CD4-positive, CD25-positive, alpha-beta regulatory T cell (primary cell): Measurements from ENCODE around the gene DLGAP4. TPM values are rescaled to one million over a fixed set of nuclear protein-coding genes. Genes with fewer than 3 reads are reported as not detected.
"Not testable (repeated sequence)": the region's sequence is repeated elsewhere in the genome, so short reads cannot be mapped to it uniquely, and the experiment has no call there.

Source experiments
- ATAC-seq, 2 donors: fragments of 150-1000 bp; cut with Tn5 transposase; one replicate each; pipeline ENCODE4 v1.10.0; 2021; ENCODE audit warnings: low read depth in 2 of 2, moderate number of reproducible peaks in 2 of 2, moderate library complexity in 1 of 2
- DNase-seq, 3 donors: peaks; one replicate each; pipeline versions ENCODE4 v3.0.0 to v3.0.0-alpha.2; 2012 to 2022; ENCODE audit warnings: mixed read lengths in 1 of 3
- H3K27ac ChIP-seq: one replicate; pipeline ENCODE4 v1.7.0; 2013; ENCODE audit warnings: mild to moderate bottlenecking, low read length; ENCODE audit not compliant: insufficient read depth, poor library complexity, severe bottlenecking
- H3K27me3 ChIP-seq: one replicate; pipeline ENCODE4 v1.7.0; 2013; ENCODE audit warnings: low read length; ENCODE audit not compliant: control insufficient read depth, insufficient read depth
- H3K36me3 ChIP-seq: one replicate; pipeline ENCODE4 v1.7.0; 2013; ENCODE audit warnings: mild to moderate bottlenecking, low read length, moderate library complexity; ENCODE audit not compliant: control insufficient read depth, insufficient read depth
- H3K4me1 ChIP-seq: 2 replicates; pipeline ENCODE4 v1.7.0; 2013; ENCODE audit warnings: mild to moderate bottlenecking, low read length; ENCODE audit not compliant: insufficient read depth, control insufficient read depth, poor library complexity, severe bottlenecking
- H3K4me3 ChIP-seq: one replicate; pipeline ENCODE4 v1.7.0; 2013; ENCODE audit warnings: low read depth, mild to moderate bottlenecking, low read length, moderate library complexity
- H3K9me3 ChIP-seq, 2 experiments: 1 replicate in 1 of 2; 2 replicates in 1 of 2; pipeline ENCODE4 v1.7.0; 2013; ENCODE audit warnings: low read length in 2 of 2, mild to moderate bottlenecking in 1 of 2, moderate library complexity in 1 of 2; ENCODE audit not compliant: control insufficient read depth in 2 of 2
- H3K27ac Mint-ChIP-seq, 3 donors: one replicate each; pipeline ENCODE4 v1.8.0; 2020 to 2022; ENCODE audit warnings: mild to moderate bottlenecking in 3 of 3, mixed read lengths in 3 of 3, moderate library complexity in 2 of 3
- H3K27me3 Mint-ChIP-seq: one replicate; pipeline ENCODE4 v1.8.0; 2022; ENCODE audit warnings: mild to moderate bottlenecking, mixed read lengths
- H3K36me3 Mint-ChIP-seq: one replicate; pipeline ENCODE4 v1.8.0; 2020; ENCODE audit warnings: mixed read lengths
- H3K4me1 Mint-ChIP-seq, 4 donors: one replicate each; pipeline ENCODE4 v1.8.0; 2020 to 2022; ENCODE audit warnings: mixed read lengths in 4 of 4, mild to moderate bottlenecking in 1 of 4
- H3K4me3 Mint-ChIP-seq, 4 donors: one replicate each; pipeline ENCODE4 v1.8.0; 2020 to 2022; ENCODE audit warnings: mild to moderate bottlenecking in 4 of 4, mixed read lengths in 4 of 4, moderate library complexity in 3 of 4
- H3K9me3 Mint-ChIP-seq, 7 donors: one replicate each; pipeline ENCODE4 v1.8.0; 2020 to 2022; ENCODE audit warnings: mixed read lengths in 7 of 7, mild to moderate bottlenecking in 3 of 7, moderate library complexity in 2 of 7
- polyA plus RNA-seq, 4 donors: library from polyadenylated mRNA; unstranded; fragments of 300-500 nt; fragmentation: Illumina TruSeq; gene quantifications; one replicate each; pipeline ENCODE4 v1.2.3, GENCODE V29; 2021
- total RNA-seq: library from RNA; stranded (reverse); gene quantifications from one replicate; pipeline ENCODE4 v1.2.3, GENCODE V29; 2022

DLGAP4 gene
- total and polyA plus RNA-seq, 5 donors from 2014 or later = 10.8 to 43.5 (median 14.7) TPM

GRCh38 chr20:36370991-36371790 is 65.1 kb downstream of the DLGAP4 start:
- ATAC-seq = no peak
- Histone ChIP-seq H3K4me1 (no peaks in the 10 kb centered on the region), H3K9me3 (no peaks in the 10 kb centered on the region), H3K4me3 (no peak overlapping the region), H3K36me3 (no peaks in the 10 kb centered on the region), H3K27me3 (peaks cover 3% of the 10 kb centered on the region), H3K27ac (no peak overlapping the region)
- no peaks in the 10 kb centered on the region for H3K4me1 Mint-ChIP-seq
- H3K36me3 Mint-ChIP-seq = no peaks in the 10 kb centered on the region
- peaks cover 12% of the 10 kb centered on the region for H3K27me3 Mint-ChIP-seq
- H3K4me3 Mint-ChIP-seq = no peak overlapping the region
- DNase-seq = no peak
- peaks cover 0 to 3% (median 0%) of the 10 kb centered on the region in 7 donors for H3K9me3 Mint-ChIP-seq
- no peak overlapping the region for H3K27ac Mint-ChIP-seq

GRCh38 chr20:36372666-36373065 is 66.5 kb downstream of the DLGAP4 start:
- Histone ChIP-seq H3K36me3 (no peaks in the 10 kb centered on the region), H3K27ac (no peak overlapping the region), H3K4me1 (no peaks in the 10 kb centered on the region), H3K4me3 (no peak overlapping the region), H3K27me3 (peaks cover 3% of the 10 kb centered on the region), H3K9me3 (no peaks in the 10 kb centered on the region)
- Mint-ChIP-seq H3K4me1 (no peaks in the 10 kb centered on the region), H3K36me3 (no peaks in the 10 kb centered on the region), H3K27ac (no peak overlapping the region), H3K9me3 (peaks cover 0 to 3% (median 0%) of the 10 kb centered on the region in 7 donors), H3K4me3 (no peak overlapping the region), H3K27me3 (peaks cover 21% of the 10 kb centered on the region)
- no peak for ATAC-seq
- DNase-seq = no peak

- H3K27me3 Mint-ChIP-seq = peaks cover 21% of the 10 kb centered on the region
- no peaks in the 10 kb centered on the region for H3K36me3 Mint-ChIP-seq
- H3K4me3 Mint-ChIP-seq = no peak overlapping the region
- Histone ChIP-seq H3K27me3 (peaks cover 3% of the 10 kb centered on the region), H3K4me3 (no peak overlapping the region), H3K9me3 (no peaks in the 10 kb centered on the region), H3K36me3 (no peaks in the 10 kb centered on the region), H3K27ac (no peak overlapping the region), H3K4me1 (no peaks in the 10 kb centered on the region)
- DNase-seq (no peak), ATAC-seq (no peak)
- no peaks in the 10 kb centered on the region for H3K4me1 Mint-ChIP-seq
- no peak overlapping the region for H3K27ac Mint-ChIP-seq
- peaks cover 0 to 3% (median 0%) of the 10 kb centered on the region in 7 donors for H3K9me3 Mint-ChIP-seq
These were observed 67.0 kb downstream of the DLGAP4 start for GRCh38 chr20:36373089-36373488.

- DNase-seq = no peak
- Mint-ChIP-seq H3K4me3 (no peak overlapping the region), H3K36me3 (no peaks in the 10 kb centered on the region), H3K4me1 (no peaks in the 10 kb centered on the region), H3K27ac (no peak overlapping the region), H3K27me3 (peaks cover 33% of the 10 kb centered on the region), H3K9me3 (peaks cover 0 to 3% (median 0%) of the 10 kb centered on the region in 7 donors)
- Histone ChIP-seq H3K9me3 (no peaks in the 10 kb centered on the region), H3K27ac (no peak overlapping the region), H3K36me3 (no peaks in the 10 kb centered on the region), H3K4me3 (no peak overlapping the region), H3K4me1 (no peaks in the 10 kb centered on the region), H3K27me3 (peaks cover 3% of the 10 kb centered on the region)
- no peak for ATAC-seq
These were observed 68.9 kb downstream of the DLGAP4 start for GRCh38 chr20:36374995-36375394.

GRCh38 chr20:36377348-36378326 is 71.5 kb downstream of the DLGAP4 start:
- H3K27ac ChIP-seq = no peak overlapping the region
- H3K4me1 ChIP-seq = no peaks in the 10 kb centered on the region
- peaks cover 29% of the 10 kb centered on the region for H3K27me3 Mint-ChIP-seq
- no peaks in the 10 kb centered on the region for H3K9me3 ChIP-seq
- peak overlapping the region in 1 of 3 donors; percentile 64 for H3K27ac Mint-ChIP-seq
- H3K9me3 Mint-ChIP-seq = peaks cover 0 to 2% (median 0%) of the 10 kb centered on the region in 7 donors
- H3K27me3 ChIP-seq = no peaks in the 10 kb centered on the region
- no peaks in the 10 kb centered on the region for H3K4me1 Mint-ChIP-seq
- no peak overlapping the region for H3K4me3 Mint-ChIP-seq
- no peaks in the 10 kb centered on the region for H3K36me3 ChIP-seq
- ATAC-seq (no peak), DNase-seq (no peak)
- no peaks in the 10 kb centered on the region for H3K36me3 Mint-ChIP-seq
- H3K4me3 ChIP-seq = no peak overlapping the region

GRCh38 chr20:36378686-36379085 is 72.5 kb downstream of the DLGAP4 start:
- Mint-ChIP-seq H3K27me3 (peaks cover 29% of the 10 kb centered on the region), H3K27ac (no peak overlapping the region), H3K4me3 (no peak overlapping the region), H3K36me3 (no peaks in the 10 kb centered on the region), H3K9me3 (peaks cover 0 to 2% (median 0%) of the 10 kb centered on the region in 7 donors), H3K4me1 (no peaks in the 10 kb centered on the region)
- Histone ChIP-seq H3K27ac (no peak overlapping the region), H3K4me3 (no peak overlapping the region), H3K9me3 (no peaks in the 10 kb centered on the region), H3K4me1 (no peaks in the 10 kb centered on the region), H3K27me3 (no peaks in the 10 kb centered on the region), H3K36me3 (no peaks in the 10 kb centered on the region)
- ATAC-seq (no peak), DNase-seq (no peak)

- not testable (repeated sequence) for H3K4me3 ChIP-seq, ATAC-seq, H3K36me3 ChIP-seq, H3K27me3 ChIP-seq, H3K4me1 ChIP-seq, H3K27ac ChIP-seq, H3K27ac Mint-ChIP-seq, DNase-seq, H3K9me3 ChIP-seq, H3K4me3 Mint-ChIP-seq, H3K36me3 Mint-ChIP-seq, H3K9me3 Mint-ChIP-seq, H3K4me1 Mint-ChIP-seq
- H3K27me3 Mint-ChIP-seq = peaks cover 24% of the 10 kb centered on the region
These were observed 73.8 kb downstream of the DLGAP4 start for GRCh38 chr20:36379914-36380313.
